T follicular helper cell (primary cell): ENCODE measurements around the gene SARDH.

ENCODE experiments used
- DNase-seq: peaks from one replicate; pipeline ENCODE4 v3.0.0-alpha.2; 2020; ENCODE audit warnings: low read depth

Gene SARDH

DNA sequence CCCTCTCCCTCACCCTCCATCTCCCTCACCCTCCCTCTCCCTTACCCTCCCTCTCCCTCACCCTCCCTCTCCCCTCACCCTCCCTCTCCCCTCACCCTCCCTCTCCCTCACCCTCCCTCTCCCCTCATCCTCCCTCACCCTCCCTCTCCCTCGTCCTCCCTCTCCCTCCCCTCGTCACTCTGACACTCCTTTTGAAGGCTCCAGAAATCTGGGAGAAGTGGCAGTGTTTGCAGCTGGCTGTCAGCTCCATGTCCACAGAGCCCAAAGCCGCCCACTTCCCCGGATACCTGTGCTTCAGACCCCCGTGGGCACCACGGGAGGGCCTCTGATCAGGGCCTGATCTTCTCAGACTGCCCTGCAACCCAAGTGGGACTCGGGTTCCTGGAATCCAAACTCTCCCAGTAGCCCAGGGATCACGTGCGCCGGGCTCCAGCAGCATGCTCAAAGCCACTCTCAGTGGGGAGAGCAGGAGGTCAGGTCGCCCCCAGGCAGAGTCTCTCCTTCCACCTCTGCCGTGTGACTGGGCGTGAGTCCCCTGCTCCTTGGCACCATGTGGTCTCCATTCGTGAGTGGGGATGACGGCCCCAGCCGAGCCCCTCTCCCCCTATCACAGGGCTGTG lies 68.9 kb downstream of the SARDH start:
- no peak for DNase-seq

GRCh38 chr9:133667759-133668450 lies 70.2 kb downstream of the SARDH start:
- no peak for DNase-seq

DNA sequence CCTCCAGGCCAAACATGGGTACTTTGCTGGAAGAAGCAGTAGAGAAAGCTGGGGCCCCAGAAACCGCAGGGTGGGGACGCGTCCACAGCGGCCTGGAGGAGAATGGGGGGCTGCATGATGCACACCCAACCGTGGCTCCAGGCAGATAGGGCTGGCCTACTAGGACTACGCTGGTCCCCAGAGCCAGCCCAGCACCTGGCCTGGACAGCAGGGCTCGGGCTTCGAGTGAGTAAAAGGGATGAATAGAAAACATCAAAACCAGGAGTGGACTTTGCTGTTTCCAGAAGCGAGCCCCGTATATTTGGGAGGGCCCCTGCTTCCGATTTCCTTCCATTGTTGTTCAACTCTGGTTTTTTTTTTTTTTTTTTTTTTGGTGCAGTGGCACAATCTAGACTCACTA lies 71.3 kb downstream of the SARDH start:
- no peak for DNase-seq

- DNase-seq = no peak
Observed at GRCh38 chr9:133666387-133666786, 71.8 kb downstream of the SARDH start.

DNA sequence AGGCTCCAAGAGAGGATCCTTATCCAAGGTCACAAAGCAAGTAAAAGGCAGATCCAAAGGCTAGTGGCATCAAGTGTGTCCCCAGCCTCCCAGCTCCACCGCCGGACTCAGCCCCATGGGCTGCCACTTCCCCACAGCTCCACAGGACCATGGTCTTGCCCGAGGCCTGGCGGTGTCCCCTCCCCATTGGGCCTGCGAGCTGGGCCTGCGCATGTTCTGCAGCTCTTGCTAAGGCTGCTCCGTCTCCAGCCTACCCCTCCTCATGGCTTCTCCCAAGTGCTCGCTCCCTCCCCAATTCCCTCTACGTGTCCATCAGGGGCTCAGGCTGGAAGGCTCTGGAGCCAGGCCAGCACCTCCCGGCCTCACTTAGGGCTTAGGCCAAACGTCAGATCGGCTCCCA lies 72.6 kb downstream of the SARDH start:
- DNase-seq = no peak

DNA sequence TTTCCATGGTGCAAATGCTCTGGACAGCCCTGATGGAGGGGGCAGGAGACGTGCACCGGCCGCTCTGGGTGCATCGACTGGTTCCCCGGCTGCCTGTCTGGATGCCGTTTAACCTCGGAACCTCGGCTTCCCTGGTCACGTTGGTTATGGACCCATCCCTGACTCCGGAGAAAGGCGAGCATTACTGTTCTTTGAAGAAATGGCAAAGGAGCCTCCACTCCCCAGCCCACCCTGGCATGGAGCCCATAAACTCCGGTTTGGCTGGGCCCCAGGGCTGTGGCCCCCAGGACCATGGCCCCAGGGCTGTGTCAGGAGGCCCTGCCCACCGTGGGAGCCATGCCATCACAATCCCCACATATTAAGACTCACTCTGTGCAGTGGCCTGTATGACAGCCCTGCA lies 73.1 kb downstream of the SARDH start:
- no peak for DNase-seq

GRCh38 chr9:133664173-133665050 lies 73.7 kb downstream of the SARDH start:
- no peak for DNase-seq

DNA sequence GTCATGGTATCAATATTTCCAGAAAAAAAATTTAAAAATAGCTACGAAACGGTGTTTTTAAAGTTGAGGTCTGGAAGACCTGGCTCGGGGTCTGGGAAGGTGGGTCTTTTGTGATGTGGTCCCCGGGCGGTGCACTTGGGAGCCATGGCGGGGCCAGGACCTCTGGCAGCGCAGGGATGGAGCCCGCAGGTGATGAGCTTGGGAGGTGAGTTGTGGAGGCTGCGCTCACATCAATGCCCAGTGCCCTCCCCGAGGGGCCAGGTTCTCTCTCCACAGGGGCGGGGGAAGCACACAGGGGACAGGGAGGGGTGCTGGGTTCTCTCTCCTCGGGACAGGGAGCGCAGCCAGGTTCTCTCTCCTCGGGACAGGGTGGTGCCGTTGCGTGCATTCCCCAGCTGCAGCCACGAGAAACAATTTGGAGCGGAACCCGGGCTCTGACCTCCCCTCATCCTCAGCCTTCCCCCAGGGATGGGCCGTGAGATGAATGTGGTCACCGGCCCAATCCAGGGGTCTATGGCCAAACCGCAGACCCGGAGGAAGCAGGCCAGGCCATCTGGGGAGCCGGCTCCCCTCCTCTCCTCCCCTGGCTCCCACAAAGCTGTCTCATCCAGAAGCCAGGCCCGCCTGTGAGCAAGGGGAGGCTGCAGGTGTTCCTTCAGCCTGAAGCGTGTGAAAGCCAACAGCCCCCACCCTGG lies 76.2 kb downstream of the SARDH start:
- DNase-seq = no peak

GRCh38 chr9:133659516-133659915 lies 78.6 kb downstream of the SARDH start:
- no peak for DNase-seq

- DNase-seq = no peak
Observed at GRCh38 chr9:133658442-133659431, 79.4 kb downstream of the SARDH start.

DNA sequence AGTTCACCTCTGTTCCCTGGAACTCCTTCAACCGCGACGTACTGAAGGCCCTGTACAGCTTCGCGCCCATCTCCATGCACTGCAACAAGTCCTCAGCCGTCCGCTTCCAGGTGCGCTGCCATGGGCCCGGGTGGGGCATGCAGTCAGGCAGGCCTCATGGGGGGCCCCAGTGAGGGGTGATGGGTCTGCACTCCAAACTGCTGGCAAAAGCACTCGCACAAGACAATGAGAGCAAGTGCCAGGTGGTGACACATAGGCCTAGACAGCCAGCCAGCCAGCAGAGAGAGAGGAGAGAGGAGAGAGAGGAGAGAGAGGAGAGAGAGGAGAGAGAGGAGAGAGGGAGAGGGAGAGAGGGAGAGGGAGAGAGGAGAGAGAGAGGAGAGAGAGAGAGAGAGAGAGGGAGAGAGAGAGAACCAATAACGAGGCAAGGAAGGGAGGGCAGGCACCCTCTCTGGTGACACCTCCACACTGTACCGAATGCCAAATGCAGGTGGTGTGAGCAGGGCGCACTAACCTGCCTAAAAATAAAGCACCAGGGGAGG lies 81.0 kb downstream of the SARDH start:
- DNase-seq = no peak

DNA sequence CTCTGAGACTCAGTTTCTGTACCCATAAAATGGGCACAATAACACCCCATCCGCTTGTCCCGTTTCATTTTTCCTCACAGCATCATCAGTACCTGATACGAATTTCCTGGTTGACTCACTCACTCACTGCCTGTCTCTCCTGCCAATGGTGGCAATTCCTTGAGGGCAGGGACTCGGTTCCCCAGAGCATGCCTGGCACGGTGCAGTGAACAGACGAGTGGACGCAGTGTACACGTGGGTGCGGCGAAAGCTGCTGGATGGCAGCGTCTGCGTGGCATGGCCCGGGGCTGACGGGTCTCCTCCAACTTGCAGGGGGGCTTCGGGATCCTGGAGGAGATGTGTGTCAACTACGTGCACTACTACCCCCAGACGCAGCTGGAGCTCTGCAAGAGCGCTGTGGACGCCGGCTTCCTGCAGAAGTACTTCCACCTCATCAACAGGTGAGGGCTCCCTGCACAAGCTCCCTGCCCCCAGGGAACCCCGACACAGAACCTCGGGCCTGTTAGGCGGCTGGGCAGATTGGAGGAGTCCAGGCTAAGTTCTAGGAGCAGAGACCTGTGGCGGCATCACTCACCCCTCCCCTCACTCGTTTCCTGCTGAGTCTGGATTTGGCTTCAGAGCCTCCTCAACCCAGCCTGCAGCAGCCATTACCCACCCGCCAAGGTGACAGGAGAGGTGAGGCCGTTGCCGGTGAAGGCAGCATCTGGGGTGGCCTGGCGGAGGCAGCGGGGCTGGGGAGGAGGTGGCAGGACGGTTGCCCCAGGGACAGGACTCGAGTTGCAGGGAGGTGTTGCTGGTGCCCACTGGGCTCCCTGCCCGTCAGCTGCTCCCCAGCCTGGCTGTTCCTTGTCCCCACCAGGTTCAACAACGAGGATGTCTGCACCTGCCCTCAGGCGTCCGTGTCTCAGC lies 81.7 kb downstream of the SARDH start:
- DNase-seq = peak; percentile 37

- DNase-seq = no peak
Observed at GRCh38 chr9:133655701-133656100, 82.5 kb downstream of the SARDH start.

GRCh38 chr9:133654736-133655657 lies 83.2 kb downstream of the SARDH start:
- DNase-seq = no peak

DNA sequence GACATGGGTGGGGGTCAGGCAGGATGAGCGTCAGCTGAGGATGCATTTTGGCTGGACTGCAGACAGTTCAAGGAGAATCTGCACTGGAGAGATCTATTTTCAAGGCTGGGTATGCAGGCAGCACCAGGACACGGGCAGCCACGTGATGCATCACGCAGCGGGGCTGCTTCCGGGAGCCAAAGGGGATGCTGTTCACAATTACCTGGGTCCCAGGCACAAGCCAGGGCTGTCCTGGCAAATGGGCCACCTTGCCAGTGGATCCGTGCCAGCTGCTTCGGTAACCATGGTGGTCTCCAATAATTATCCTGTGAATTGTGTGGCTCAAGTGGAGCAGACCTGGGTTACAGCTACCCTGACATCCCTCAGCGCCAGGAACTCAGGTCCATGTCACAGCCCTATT lies 84.5 kb downstream of the SARDH start:
- no peak for DNase-seq

- no peak for DNase-seq
Observed at GRCh38 chr9:133650026-133650425, 88.1 kb downstream of the SARDH start.

DNA sequence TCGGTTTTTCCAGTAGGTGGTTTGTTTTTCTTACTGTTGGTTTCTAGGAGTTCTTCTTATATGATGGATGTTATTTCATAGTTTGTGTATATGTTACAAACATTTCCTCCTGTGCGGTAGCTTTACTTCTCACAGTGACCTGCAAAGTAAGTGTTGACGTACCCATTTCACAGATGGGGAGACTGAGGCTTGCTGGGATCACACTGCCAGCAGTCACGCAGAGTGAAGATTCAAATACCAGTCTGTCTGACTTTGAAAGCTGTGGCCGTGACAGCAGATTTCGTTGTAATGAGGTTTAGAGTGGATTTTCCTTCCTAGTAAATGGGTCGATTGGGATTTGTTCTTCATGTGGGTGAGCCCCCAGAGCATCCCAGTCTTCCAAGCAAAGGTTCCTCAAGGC lies 89.0 kb downstream of the SARDH start:
- DNase-seq = no peak

- no peak for DNase-seq
Observed at GRCh38 chr9:133647765-133648469, 90.2 kb downstream of the SARDH start.
